ENCODE measurements around the gene MCC.
A peak's percentile ranks its signal among the peaks of the same experiment; 100 is the strongest.

Gene MCC

GRCh38 chr5:113271745-113272454, 216.4 kb downstream of the MCC start:
- DNase-seq (ENCODE audit: low spot score in 2 of 2): no peak
- H3K9me3 Mint-ChIP-seq: no peaks in the 10 kb centered on the region

GRCh38 chr5:113271015-113271414, 217.2 kb downstream of the MCC start:
- ATAC-seq (no peak), DNase-seq (ENCODE audit: low spot score in 2 of 2) (no peak)
- Mint-ChIP-seq H3K36me3 (no peaks in the 10 kb centered on the region), H3K4me1 (peaks cover 15% of the 10 kb centered on the region), H3K27ac (no peak overlapping the region), H3K4me3 (no peak overlapping the region), H3K9me3 (no peaks in the 10 kb centered on the region)

More at GRCh38 chr5:113271745-113272454, 216.4 kb downstream of the MCC start:
- peaks cover 15% of the 10 kb centered on the region for H3K4me1 Mint-ChIP-seq
- no peak overlapping the region for H3K4me3 Mint-ChIP-seq
- H3K36me3 Mint-ChIP-seq: no peaks in the 10 kb centered on the region
- no peak for ATAC-seq
- no peak overlapping the region for H3K27ac Mint-ChIP-seq

- H3K9me3 Mint-ChIP-seq: no peaks in the 10 kb centered on the region
- no peaks in the 10 kb centered on the region for H3K36me3 Mint-ChIP-seq
- no peak for DNase-seq (ENCODE audit: low spot score in 2 of 2)
- H3K4me1 Mint-ChIP-seq: peaks cover 15% of the 10 kb centered on the region
- no peak for ATAC-seq
- no peak overlapping the region for H3K4me3 Mint-ChIP-seq
- H3K27ac Mint-ChIP-seq: no peak overlapping the region
Measured at GRCh38 chr5:113270086-113270485, 218.2 kb downstream of the MCC start.

GRCh38 chr5:113269023-113269997, 218.9 kb downstream of the MCC start:
- DNase-seq (ENCODE audit: low spot score in 2 of 2) (no peak), ATAC-seq (no peak)
- H3K4me1 Mint-ChIP-seq: peaks cover 15% of the 10 kb centered on the region
- H3K4me3 Mint-ChIP-seq: no peak overlapping the region
- H3K27ac Mint-ChIP-seq: peak overlapping the region; percentile 50
- H3K9me3 Mint-ChIP-seq: no peaks in the 10 kb centered on the region
- no peaks in the 10 kb centered on the region for H3K36me3 Mint-ChIP-seq

GRCh38 chr5:113268232-113268631, 220.0 kb downstream of the MCC start:
- Mint-ChIP-seq H3K36me3 (no peaks in the 10 kb centered on the region), H3K9me3 (no peaks in the 10 kb centered on the region), H3K4me3 (no peak overlapping the region), H3K27ac (no peak overlapping the region), H3K4me1 (peaks cover 8% of the 10 kb centered on the region)
- no peak for DNase-seq (ENCODE audit: low spot score in 2 of 2)
- ATAC-seq: no peak

- Mint-ChIP-seq H3K9me3 (no peaks in the 10 kb centered on the region), H3K27ac (no peak overlapping the region)
Measured at GRCh38 chr5:113267361-113267900, 220.8 kb downstream of the MCC start.

GRCh38 chr5:113266913-113267227, 221.4 kb downstream of the MCC start:
- H3K4me1 Mint-ChIP-seq: peaks cover 8% of the 10 kb centered on the region
- H3K27ac Mint-ChIP-seq: no peak overlapping the region
- no peak overlapping the region for H3K4me3 Mint-ChIP-seq

More at GRCh38 chr5:113267361-113267900, 220.8 kb downstream of the MCC start:
- no peaks in the 10 kb centered on the region for H3K36me3 Mint-ChIP-seq
- DNase-seq (ENCODE audit: low spot score in 2 of 2) (no peak), ATAC-seq (no peak)
- H3K4me3 Mint-ChIP-seq: no peak overlapping the region
- peaks cover 8% of the 10 kb centered on the region for H3K4me1 Mint-ChIP-seq

GRCh38 chr5:113266227-113266912, 221.9 kb downstream of the MCC start:
- Mint-ChIP-seq H3K9me3 (no peaks in the 10 kb centered on the region), H3K4me1 (peaks cover 8% of the 10 kb centered on the region), H3K4me3 (no peak overlapping the region), H3K36me3 (no peaks in the 10 kb centered on the region), H3K27ac (no peak overlapping the region)
- DNase-seq (ENCODE audit: low spot score in 2 of 2) (no peak), ATAC-seq (no peak)

More at GRCh38 chr5:113266913-113267227, 221.4 kb downstream of the MCC start:
- DNase-seq (ENCODE audit: low spot score in 2 of 2) (no peak), ATAC-seq (no peak)
- no peaks in the 10 kb centered on the region for H3K9me3 Mint-ChIP-seq
- no peaks in the 10 kb centered on the region for H3K36me3 Mint-ChIP-seq

- Mint-ChIP-seq H3K4me1 (peaks cover 8% of the 10 kb centered on the region), H3K36me3 (no peaks in the 10 kb centered on the region), H3K9me3 (no peaks in the 10 kb centered on the region), H3K27ac (no peak overlapping the region), H3K4me3 (no peak overlapping the region)
- no peak for DNase-seq (ENCODE audit: low spot score in 2 of 2)
- ATAC-seq: no peak
Measured at GRCh38 chr5:113265190-113265589, 223.1 kb downstream of the MCC start.

GRCh38 chr5:113264046-113264445, 224.2 kb downstream of the MCC start:
- Mint-ChIP-seq H3K9me3 (no peaks in the 10 kb centered on the region), H3K27ac (no peak overlapping the region), H3K36me3 (no peaks in the 10 kb centered on the region), H3K4me1 (peaks cover under 1% of the 10 kb centered on the region), H3K4me3 (no peak overlapping the region)
- ATAC-seq (no peak), DNase-seq (ENCODE audit: low spot score in 2 of 2) (no peak)

GRCh38 chr5:113263545-113263944, 224.7 kb downstream of the MCC start:
- DNase-seq (ENCODE audit: low spot score in 2 of 2): no peak
- Mint-ChIP-seq H3K36me3 (no peaks in the 10 kb centered on the region), H3K4me3 (no peak overlapping the region)

GRCh38 chr5:113262674-113263073, 225.6 kb downstream of the MCC start:
- no peak overlapping the region for H3K27ac Mint-ChIP-seq
- no peaks in the 10 kb centered on the region for H3K9me3 Mint-ChIP-seq
- ATAC-seq: no peak
- DNase-seq (ENCODE audit: low spot score in 2 of 2): no peak
- H3K36me3 Mint-ChIP-seq: no peaks in the 10 kb centered on the region
- H3K4me3 Mint-ChIP-seq: no peak overlapping the region
- no peaks in the 10 kb centered on the region for H3K4me1 Mint-ChIP-seq

More at GRCh38 chr5:113263545-113263944, 224.7 kb downstream of the MCC start:
- ATAC-seq: no peak
- H3K27ac Mint-ChIP-seq: no peak overlapping the region
- H3K9me3 Mint-ChIP-seq: no peaks in the 10 kb centered on the region
- H3K4me1 Mint-ChIP-seq: no peaks in the 10 kb centered on the region

GRCh38 chr5:113259034-113259433, 229.2 kb downstream of the MCC start:
- Mint-ChIP-seq H3K27ac (no peak overlapping the region), H3K4me3 (no peak overlapping the region), H3K36me3 (no peaks in the 10 kb centered on the region), H3K4me1 (no peaks in the 10 kb centered on the region), H3K9me3 (no peaks in the 10 kb centered on the region)
- no peak for ATAC-seq
- no peak for DNase-seq (ENCODE audit: low spot score in 2 of 2)

GRCh38 chr5:113257545-113257944, 230.7 kb downstream of the MCC start:
- H3K27ac Mint-ChIP-seq: no peak overlapping the region
- no peaks in the 10 kb centered on the region for H3K9me3 Mint-ChIP-seq
- H3K4me1 Mint-ChIP-seq: no peaks in the 10 kb centered on the region
- DNase-seq (ENCODE audit: low spot score in 2 of 2): no peak
- ATAC-seq: no peak
- H3K36me3 Mint-ChIP-seq: no peaks in the 10 kb centered on the region
- H3K4me3 Mint-ChIP-seq: no peak overlapping the region
